22Rv1 (cell line): Measurements from ENCODE around the gene RAB8A.

Experiments used
- H3K27ac ChIP-seq: fragments of 450-650 bp; 2 replicates; pipeline ENCODE4 v1.5.1; 2017
- CTCF ChIP-seq: fragments of 450-650 bp; IDR thresholded peaks from 2 replicates; pipeline ENCODE4 v1.5.1; 2017; ENCODE audit warnings: mild to moderate bottlenecking
- ZFX ChIP-seq: fragments of 450-650 bp; IDR thresholded peaks from 2 replicates; pipeline ENCODE4 v1.6.1; 2017; ENCODE audit warnings: antibody characterized with exemption, borderline replicate concordance

Gene RAB8A

GRCh38 chr19:16111160-16111908 lies at the start of gene RAB8A:
TSS of gene RAB8A (plus strand) at chr19:16111889. CDS start at chr19:16111902, 13 bp downstream.
- peak within 1 kb of the TSS; percentile 73 for H3K27ac ChIP-seq
- TF ChIP-seq CTCF = peak; percentile 96
- no peak for TF ChIP-seq ZFX

GRCh38 chr19:16061943-16062342 lies 49.7 kb upstream of the RAB8A start:
- H3K27ac ChIP-seq = no peak overlapping the region
- TF ChIP-seq CTCF = no peak
- TF ChIP-seq ZFX = no peak

- H3K27ac ChIP-seq = no peak overlapping the region
- no peak for TF ChIP-seq ZFX
- peak; percentile 97 for TF ChIP-seq CTCF
Measured at GRCh38 chr19:16062789-16063188, 48.9 kb upstream of the RAB8A start.

- H3K27ac ChIP-seq = no peak overlapping the region
- TF ChIP-seq CTCF = no peak
- no peak for TF ChIP-seq ZFX
Measured at GRCh38 chr19:16064209-16064889, 47.3 kb upstream of the RAB8A start.

GRCh38 chr19:16066611-16067104 lies 45.0 kb upstream of the RAB8A start:
- H3K27ac ChIP-seq = no peak overlapping the region
- peak; percentile 22; the same call in 1 of the 2 replicates for TF ChIP-seq CTCF
- no peak for TF ChIP-seq ZFX

GRCh38 chr19:16067205-16067938 lies 44.3 kb upstream of the RAB8A start:
- TF ChIP-seq CTCF (no peak), ZFX (no peak)
- no peak overlapping the region for H3K27ac ChIP-seq
